PC-3 (cell line): ENCODE measurements around the gene SULT1C2. TPM values are rescaled to one million over a fixed set of nuclear protein-coding genes. Genes with fewer than 3 reads are reported as not detected.

ENCODE experiments used
- ATAC-seq: fragments of 200-7000 bp; cut with Tn5 transposase; 2 replicates; pipeline ENCODE4 v1.9.1; 2020; ENCODE audit warnings: mild to moderate bottlenecking, moderate library complexity
- Bru-seq: library from RNA; stranded (reverse); fragments of 400-500 nt; gene quantifications from one replicate; lab custom pipeline; 2021; lab: Mats Ljungman, UMichigan
- BruChase-seq, 2 experiments: library from RNA; stranded (reverse); fragments of 400-500 nt; gene quantifications; one replicate each; lab custom pipeline; 2021; lab: Mats Ljungman, UMichigan
- BruUV-seq: library from RNA; stranded (reverse); fragments of 400-500 nt; replicated peaks from 2 replicates; lab custom pipeline; 2021; lab: Mats Ljungman, UMichigan
- CTCF ChIA-PET: fragments of 300-600 bp; sonication (Branson Sonifier 250); formaldehyde crosslinking; loops from one replicate; lab custom pipeline; 2022; ENCODE audit warnings: antibody characterized with exemption; lab: Charles Lee
- POLR2A ChIA-PET: fragments of 300-600 bp; sonication (Branson Sonifier 250); formaldehyde crosslinking; loops from one replicate; lab custom pipeline; 2022; ENCODE audit warnings: antibody characterized with exemption; ENCODE audit not compliant: unreplicated experiment; lab: Charles Lee
- DNase-seq: peaks from one replicate; pipeline ENCODE4 v3.0.0-alpha.2; 2015
- H2AFZ ChIP-seq: fragments of 300-600 bp; sonication (generic); 2 replicates; pipeline ENCODE4 v1.6.0; 2016; ENCODE audit warnings: antibody characterized with exemption, low read length
- H3F3A ChIP-seq: fragments of 300-600 bp; sonication (generic); one replicate; pipeline ENCODE4 v1.6.0; 2017; ENCODE audit warnings: antibody characterized with exemption, low read length, control low read depth, mild to moderate bottlenecking; ENCODE audit not compliant: unreplicated experiment
- H3K27ac ChIP-seq: fragments of 300-600 bp; sonication (generic); 2 replicates; pipeline ENCODE4 v1.5.1; 2016; ENCODE audit warnings: mild to moderate bottlenecking, low read length
- H3K27me3 ChIP-seq: fragments of 300-600 bp; sonication (generic); 2 replicates; pipeline ENCODE4 v1.6.1; 2016; ENCODE audit warnings: low read length, mixed read lengths
- H3K36me3 ChIP-seq: fragments of 300-600 bp; sonication (generic); 2 replicates; pipeline ENCODE4 v1.6.1; 2016; ENCODE audit warnings: low read depth, mixed run types, low read length, mixed read lengths
- H3K4me1 ChIP-seq: fragments of 300-600 bp; sonication (generic); 2 replicates; pipeline ENCODE4 v1.5.1; 2016; ENCODE audit warnings: low read length; ENCODE audit not compliant: insufficient read depth
- H3K4me2 ChIP-seq: fragments of 300-600 bp; sonication (generic); 2 replicates; pipeline ENCODE4 v1.6.0; 2016; ENCODE audit warnings: low read length
- H3K4me3 ChIP-seq: fragments of 300-600 bp; sonication (generic); 2 replicates; pipeline ENCODE4 v1.5.1; 2016; ENCODE audit warnings: mild to moderate bottlenecking, low read length, mixed read lengths
- H3K79me2 ChIP-seq: fragments of 300-600 bp; sonication (generic); 2 replicates; pipeline ENCODE4 v1.6.1; 2017; ENCODE audit warnings: low read length, mixed read lengths
- H3K9ac ChIP-seq: fragments of 300-600 bp; sonication (generic); 2 replicates; pipeline ENCODE4 v1.6.0; 2016; ENCODE audit warnings: mild to moderate bottlenecking, low read length
- H3K9me2 ChIP-seq: fragments of 300-600 bp; sonication (generic); replicated peaks from 2 replicates; pipeline ENCODE4 v1.6.1; 2016; ENCODE audit warnings: mixed run types, low read length, mixed read lengths
- H3K9me3 ChIP-seq: fragments of 300-600 bp; sonication (generic); 2 replicates; pipeline ENCODE4 v1.6.1; 2016; ENCODE audit warnings: low read length, mixed read lengths
- H4K20me1 ChIP-seq: fragments of 300-600 bp; sonication (generic); 2 replicates; pipeline ENCODE4 v1.6.1; 2016; ENCODE audit warnings: low read length, mixed read lengths
- CTCF ChIP-seq: fragments of 300-600 bp; sonication (generic); conservative IDR thresholded peaks from 2 replicates; pipeline ENCODE4 v1.5.1; 2017; ENCODE audit warnings: antibody characterized with exemption, low read depth, mild to moderate bottlenecking, low read length
- EZH2 ChIP-seq: fragments of 300-600 bp; sonication (generic); IDR thresholded peaks from one replicate; pipeline ENCODE4 v1.6.1; 2017; ENCODE audit warnings: antibody characterized with exemption, mild to moderate bottlenecking, low read length; ENCODE audit not compliant: unreplicated experiment
- EZH2phosphoT487 ChIP-seq: fragments of 300-600 bp; sonication (generic); IDR thresholded peaks from 2 replicates; pipeline ENCODE4 v1.6.1; 2018; ENCODE audit warnings: mild to moderate bottlenecking, antibody characterized with exemption, low read length, borderline replicate concordance
- intact Hi-C: fragments of 100-400 bp; cut with micrococcal nuclease; formaldehyde crosslinking; loops from 2 replicates; pipeline ENCODE4 v1.9.0; 2023
- long read RNA-seq: library from polyadenylated mRNA; unstranded; transcript quantifications from one replicate; pipeline ENCODE4 v2.0.0, GENCODE V29; 2021; ENCODE audit not compliant: unreplicated experiment
- total RNA-seq: library from RNA; depleted of rRNA; stranded (reverse); fragments of >200 nt; gene quantifications from 2 replicates; pipeline ENCODE4 v1.2.3, GENCODE V29; 2014; rRNA removed

SULT1C2 gene
- total RNA-seq, result not detected in 2 replicates
- percentile 7 among the genes with signal in this experiment for Bru-seq, nascent RNA
- BruChase-seq, experiment 1, labeled RNA remaining after a 6-hour chase, result percentile 10 among the genes with signal in this experiment
- percentile 10 among the genes with signal in this experiment for BruChase-seq, experiment 2, labeled RNA remaining after a 2-hour chase
- long read RNA-seq, result 0 reads

GRCh38 chr2:108288534-108289106, at the start of gene SULT1C2:
TSS of gene SULT1C2 (plus strand) at chr2:108288895. CDS start at chr2:108293668, 4,773 bp downstream.
- no peak within 1 kb of the TSS for H3K4me2 ChIP-seq
- H3K27me3 ChIP-seq, result no peaks in the 10 kb centered on the region
- H3K4me1 ChIP-seq, result no peaks in the 10 kb centered on the region
- H3K9me2 ChIP-seq, result no peaks in the 10 kb centered on the region
- no peaks in the 10 kb centered on the region for H3F3A ChIP-seq
- H3K79me2 ChIP-seq, result no peaks in the 10 kb centered on the region
- no peaks in the 10 kb centered on the region for H4K20me1 ChIP-seq
- intact Hi-C loops, result no loop called here
- TF ChIP-seq EZH2 (no peak), EZH2phosphoT487 (no peak), CTCF (no peak)
- DNase-seq (no peak), ATAC-seq (peak; percentile 29; the same call in 1 of the 2 replicates)
- CTCF ChIA-PET, result no interaction called here
- H3K36me3 ChIP-seq, result no peaks in the 10 kb centered on the region
- no peak within 1 kb of the TSS for H3K4me3 ChIP-seq
- H3K9me3 ChIP-seq, result no peaks in the 10 kb centered on the region
- H3K27ac ChIP-seq, result no peak within 1 kb of the TSS
- H3K9ac ChIP-seq, result no peak within 1 kb of the TSS
- POLR2A ChIA-PET, result no interaction called here
- H2AFZ ChIP-seq, result no peak within 1 kb of the TSS
- no TSS peak for BruUV-seq

- Histone ChIP-seq H3K79me2 (no peaks in the 10 kb centered on the region), H3F3A (no peaks in the 10 kb centered on the region), H3K9ac (no peak within 1 kb of the TSS), H2AFZ (no peak within 1 kb of the TSS), H3K27me3 (no peaks in the 10 kb centered on the region), H3K27ac (no peak within 1 kb of the TSS), H3K4me3 (no peak within 1 kb of the TSS), H3K4me1 (peaks cover 10% of the 10 kb centered on the region; the same call in 1 of the 2 replicates), H3K36me3 (no peaks in the 10 kb centered on the region), H3K9me3 (peaks cover 3% of the 10 kb centered on the region; the same call in 1 of the 2 replicates), H3K9me2 (no peaks in the 10 kb centered on the region), H3K4me2 (no peak within 1 kb of the TSS), H4K20me1 (no peaks in the 10 kb centered on the region)
- intact Hi-C loops, result no loop called here
- peak; percentile 41 for ATAC-seq
- DNase-seq, result no peak
- ChIA-PET POLR2A (no interaction called here), CTCF (no interaction called here)
- no TSS peak for BruUV-seq
- TF ChIP-seq EZH2 (no peak), EZH2phosphoT487 (no peak), CTCF (no peak)
Measured at GRCh38 chr2:108239786-108240185, 48.9 kb upstream of the SULT1C2 start, which contains the start of gene SULT1C3. TSS of gene SULT1C3 (plus strand) at chr2:108239968. CDS start at chr2:108247195, 7,227 bp downstream.

- Histone ChIP-seq H2AFZ (no peak overlapping the region), H3K27ac (no peak overlapping the region), H3K27me3 (no peaks in the 10 kb centered on the region), H4K20me1 (no peaks in the 10 kb centered on the region), H3K36me3 (no peaks in the 10 kb centered on the region), H3K79me2 (no peaks in the 10 kb centered on the region), H3F3A (no peaks in the 10 kb centered on the region), H3K4me2 (no peak overlapping the region), H3K9ac (no peak overlapping the region), H3K9me3 (peaks cover 2% of the 10 kb centered on the region; the same call in 1 of the 2 replicates), H3K4me3 (no peak overlapping the region), H3K9me2 (no peaks in the 10 kb centered on the region), H3K4me1 (peaks cover 10% of the 10 kb centered on the region; the same call in 1 of the 2 replicates)
- ChIA-PET POLR2A (interaction anchor here (0.6 kb wide), 1 partner anchor 352 kb away, joined by 7 read pairs; no protein-coding TSS in a partner anchor), CTCF (no interaction called here)
- TF ChIP-seq CTCF (no peak), EZH2phosphoT487 (no peak), EZH2 (no peak)
- DNase-seq (peak; percentile 35), ATAC-seq (no peak; the same call in 1 of the 2 replicates)
- intact Hi-C loops, result no loop called here
- BruUV-seq, result no TSS peak
Measured at GRCh38 chr2:108240966-108241365, 47.7 kb upstream of the SULT1C2 start.
